ENCODE measurements around the gene CD52.

The CD52 gene, protein sequence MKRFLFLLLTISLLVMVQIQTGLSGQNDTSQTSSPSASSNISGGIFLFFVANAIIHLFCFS
- 44.8 to 430 (median 248) reads per million in 9 experiments for total RNA-seq

DNA sequence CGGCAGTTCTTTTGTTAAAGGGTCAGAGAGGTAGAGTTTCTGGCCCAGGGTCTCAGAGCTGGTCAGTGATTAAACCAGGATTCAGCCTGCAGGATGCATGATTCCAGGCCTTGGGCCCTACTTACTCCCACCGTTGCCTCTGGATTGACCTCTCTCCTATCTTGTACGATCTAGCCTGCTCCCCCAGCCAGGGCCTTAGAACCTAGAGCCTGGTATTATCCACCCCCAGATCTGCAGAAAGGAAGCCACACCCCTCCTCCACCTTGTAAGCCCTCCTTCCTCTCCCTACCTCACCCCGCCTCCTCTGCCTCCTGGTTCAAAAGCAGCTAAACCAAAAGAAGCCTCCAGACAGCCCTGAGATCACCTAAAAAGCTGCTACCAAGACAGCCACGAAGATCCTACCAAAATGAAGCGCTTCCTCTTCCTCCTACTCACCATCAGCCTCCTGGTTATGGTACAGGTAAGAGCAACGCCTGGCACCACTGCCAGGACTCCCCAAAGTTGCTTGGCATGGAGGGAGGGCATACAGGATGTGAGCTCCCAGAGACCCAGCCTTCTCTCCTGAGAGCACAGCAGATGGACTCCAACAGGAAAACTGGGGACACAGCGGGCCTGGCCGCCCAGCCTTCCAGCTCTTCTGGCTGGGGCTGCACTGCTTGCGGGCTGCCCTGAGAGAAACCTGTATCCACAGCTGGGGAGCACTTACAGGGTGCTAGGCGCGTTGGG lies at the start of gene CD52:
Gene CD52 (plus strand): TSS at position 347 of the 726 bp plus-strand sequence. CDS start 60 bp downstream, at position 407.
- ATAC-seq (replicated peaks) (peak; percentile 80), DNase-seq (peak; percentile 53 to 66 (median 56))
- Mint-ChIP-seq H3K4me3 (peak within 1 kb of the TSS; percentile 99 to 100), H3K27ac (peak within 1 kb of the TSS; percentile 86 to 95), H3K27me3 (no peaks in the 10 kb centered on the region), H3K36me3 (ENCODE audit: insufficient read depth) (peaks cover 47% of the 10 kb centered on the region), H3K4me1 (ENCODE audit: low read depth in 2 of 2) (peaks cover 61 to 78% of the 10 kb centered on the region in 2 donors), H3K9me3 (no peaks in the 10 kb centered on the region)

DNA sequence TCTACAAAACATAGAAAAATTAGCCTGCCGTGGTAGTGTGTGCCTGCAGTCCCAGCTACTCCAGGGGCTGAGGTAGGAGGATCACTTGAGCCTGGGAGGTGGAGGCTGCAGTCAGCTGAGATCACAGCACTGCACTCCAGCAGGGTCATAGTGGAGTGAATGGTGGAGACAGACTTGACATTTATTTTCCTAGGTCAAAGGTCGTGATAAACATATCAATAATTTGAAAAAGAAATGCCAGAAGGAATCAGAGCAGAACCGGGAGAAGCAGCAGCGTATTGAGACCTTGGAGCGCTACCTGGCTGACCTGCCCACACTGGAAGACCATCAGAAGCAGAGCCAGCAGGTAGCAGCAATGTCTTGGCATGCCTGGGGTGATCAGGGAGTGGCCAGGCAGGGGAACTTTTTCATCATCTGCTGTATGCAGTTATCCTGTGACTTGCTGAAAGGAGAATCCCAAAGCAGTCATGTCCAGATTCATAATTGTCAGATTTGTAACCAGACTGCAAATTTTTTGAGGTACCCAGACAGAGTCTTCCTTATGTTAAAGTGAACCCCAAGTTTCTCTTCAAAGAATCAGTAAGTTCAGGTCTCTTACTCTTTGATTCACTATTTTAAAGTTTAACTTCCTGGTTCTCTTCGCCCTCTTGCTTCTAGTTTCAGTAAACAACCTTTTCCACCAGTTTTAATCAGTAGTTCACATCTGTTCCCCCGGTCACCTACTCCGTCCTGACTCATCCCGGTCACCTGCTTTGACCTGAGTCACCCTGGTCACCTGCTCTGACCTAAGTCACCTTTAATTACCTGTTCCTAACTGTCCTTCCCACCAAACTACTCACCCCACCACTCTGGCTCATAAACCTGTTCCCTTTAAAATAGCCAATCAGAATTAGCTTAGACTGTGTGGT lies 49.2 kb upstream of the CD52 start:
- peaks cover 0 to 7% of the 10 kb centered on the region in 2 donors for H3K9me3 Mint-ChIP-seq
- ATAC-seq (replicated peaks) = no peak
- H3K4me3 Mint-ChIP-seq = no peak overlapping the region
- peak overlapping the region in 1 of 2 donors; percentile 44 for H3K27ac Mint-ChIP-seq
- no peaks in the 10 kb centered on the region for H3K27me3 Mint-ChIP-seq
- DNase-seq = no peak
- H3K36me3 Mint-ChIP-seq (ENCODE audit: insufficient read depth) = peaks cover 22% of the 10 kb centered on the region
- H3K4me1 Mint-ChIP-seq (ENCODE audit: low read depth in 2 of 2) = no peaks in the 10 kb centered on the region

DNA sequence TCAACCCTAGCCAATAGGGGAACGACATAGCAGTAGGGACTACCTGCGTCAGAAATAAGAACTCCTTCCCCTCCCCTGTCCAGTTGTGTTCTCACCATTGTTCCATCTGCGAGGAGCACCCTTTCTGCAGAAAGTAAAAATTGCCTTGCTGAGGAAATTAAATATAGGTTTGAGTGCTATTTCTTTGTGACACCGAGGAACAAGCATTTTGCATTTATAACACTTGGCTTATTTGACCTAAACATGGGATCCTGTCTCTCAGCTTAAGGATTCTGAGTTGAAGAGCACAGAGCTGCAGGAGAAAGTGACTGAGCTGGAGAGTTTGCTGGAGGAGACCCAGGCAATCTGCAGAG lies 48.6 kb upstream of the CD52 start:
- no peak overlapping the region for H3K27ac Mint-ChIP-seq
- DNase-seq = no peak
- peaks cover 0 to 7% of the 10 kb centered on the region in 2 donors for H3K9me3 Mint-ChIP-seq
- ATAC-seq (replicated peaks) = no peak
- no peak overlapping the region for H3K4me3 Mint-ChIP-seq
- no peaks in the 10 kb centered on the region for H3K27me3 Mint-ChIP-seq
- peaks cover 0 to under 1% of the 10 kb centered on the region in 2 donors for H3K4me1 Mint-ChIP-seq (ENCODE audit: low read depth in 2 of 2)
- peaks cover 16% of the 10 kb centered on the region for H3K36me3 Mint-ChIP-seq (ENCODE audit: insufficient read depth)

DNA sequence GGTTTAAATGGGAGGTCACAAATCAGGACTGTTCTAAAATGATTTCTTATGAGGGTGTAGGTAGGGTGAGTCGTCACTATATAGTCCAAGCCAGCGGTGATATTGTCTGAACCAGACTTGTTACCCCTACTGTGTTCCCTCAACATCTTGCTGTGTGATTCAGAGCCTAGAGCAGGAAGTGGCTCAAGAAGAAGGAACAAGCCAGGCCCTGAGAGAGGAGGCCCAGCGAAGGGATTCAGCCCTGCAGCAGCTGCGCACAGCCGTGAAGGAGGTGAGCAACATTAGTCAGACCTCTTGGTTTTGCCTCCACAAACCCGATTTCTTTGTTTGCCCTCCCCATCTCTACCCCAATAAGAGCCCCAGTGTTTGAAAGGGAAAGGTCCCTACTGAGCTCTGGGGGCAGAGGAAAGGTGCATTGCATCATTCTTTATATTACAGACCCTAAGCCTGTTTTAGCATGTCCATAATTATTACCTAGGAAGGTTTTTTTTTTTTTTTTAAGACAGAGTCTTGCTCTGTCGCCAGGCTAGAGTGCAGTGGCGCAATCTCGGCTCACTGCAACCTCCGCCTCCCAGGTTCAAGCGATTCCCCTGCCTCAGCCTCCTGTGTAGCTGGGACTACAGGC lies 42.8 kb upstream of the CD52 start:
- H3K27me3 Mint-ChIP-seq = no peaks in the 10 kb centered on the region
- no peaks in the 10 kb centered on the region for H3K9me3 Mint-ChIP-seq
- no peak overlapping the region for H3K4me3 Mint-ChIP-seq
- peak overlapping the region in 1 of 2 donors; percentile 19 for H3K27ac Mint-ChIP-seq
- peaks cover 15% of the 10 kb centered on the region for H3K36me3 Mint-ChIP-seq (ENCODE audit: insufficient read depth)
- H3K4me1 Mint-ChIP-seq (ENCODE audit: low read depth in 2 of 2) = peaks cover 42 to 44% of the 10 kb centered on the region in 2 donors
- ATAC-seq (replicated peaks) = no peak
- no peak for DNase-seq

DNA sequence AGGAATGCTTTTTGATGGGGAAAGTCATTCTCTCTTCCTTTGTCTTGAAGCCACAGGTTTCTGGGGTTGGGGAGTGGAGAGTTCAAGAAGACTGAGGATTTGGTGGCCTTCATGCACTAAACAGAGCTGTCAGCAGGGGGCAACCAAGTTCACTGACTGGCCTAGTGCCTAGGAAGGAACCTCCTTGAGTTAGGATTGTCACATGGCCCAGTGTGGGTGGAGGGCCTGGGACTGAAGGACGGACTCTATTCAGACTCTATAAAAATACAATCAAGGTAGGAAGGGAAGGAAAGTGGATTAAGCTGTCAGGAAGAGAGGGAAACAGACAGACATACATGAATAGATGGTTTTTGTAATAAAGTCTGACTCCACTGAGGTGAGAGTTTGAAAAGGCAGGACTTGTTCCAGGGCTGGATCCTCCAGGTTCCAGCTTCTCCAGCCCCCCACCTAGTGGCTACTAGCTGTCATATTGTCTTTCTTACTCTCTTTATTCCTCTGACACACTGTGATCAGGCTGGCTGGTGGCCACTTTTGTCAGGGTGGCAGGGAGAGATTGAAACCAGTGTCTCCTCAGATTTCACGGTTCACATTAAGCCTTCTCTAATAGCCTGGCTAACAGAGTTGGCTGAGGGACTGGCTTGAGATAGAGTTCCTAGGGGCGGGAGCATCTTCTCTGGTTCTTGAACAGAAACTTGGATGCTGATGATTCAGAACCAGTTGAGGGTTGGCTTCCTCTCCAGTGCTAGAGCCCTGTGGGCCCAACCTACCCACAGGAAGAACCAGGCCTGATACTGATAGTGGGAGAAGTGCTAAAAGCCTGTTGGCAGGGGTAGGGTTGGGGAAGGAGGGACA lies 42.0 kb upstream of the CD52 start:
- Mint-ChIP-seq H3K27me3 (no peaks in the 10 kb centered on the region), H3K27ac (peak overlapping the region; percentile 39 to 94), H3K9me3 (no peaks in the 10 kb centered on the region), H3K36me3 (ENCODE audit: insufficient read depth) (peaks cover 20% of the 10 kb centered on the region), H3K4me1 (ENCODE audit: low read depth in 2 of 2) (peaks cover 46 to 48% of the 10 kb centered on the region in 2 donors), H3K4me3 (peak overlapping the region; percentile 46 to 60)
- ATAC-seq (replicated peaks) (peak; percentile 75), DNase-seq (peak; percentile 62 to 82 (median 62))

DNA sequence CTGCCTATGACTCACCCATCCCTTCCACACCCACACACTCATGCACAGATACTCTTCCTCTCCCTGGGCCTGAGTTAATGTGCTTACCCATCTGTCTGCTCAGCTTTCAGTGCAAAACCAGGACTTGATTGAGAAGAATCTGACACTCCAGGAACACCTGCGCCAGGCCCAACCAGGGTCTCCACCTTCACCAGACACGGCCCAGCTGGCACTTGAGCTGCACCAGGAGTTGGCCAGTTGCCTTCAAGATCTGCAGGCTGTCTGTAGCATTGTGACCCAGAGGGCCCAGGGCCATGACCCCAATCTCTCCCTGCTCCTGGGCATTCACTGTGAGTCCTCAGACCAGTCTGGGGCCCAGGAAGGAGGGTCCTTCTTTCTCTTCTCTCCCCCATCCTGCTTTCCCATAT lies 41.3 kb upstream of the CD52 start:
- Mint-ChIP-seq H3K36me3 (ENCODE audit: insufficient read depth) (peaks cover 22% of the 10 kb centered on the region), H3K4me3 (peak overlapping the region; percentile 46 to 60), H3K27me3 (no peaks in the 10 kb centered on the region), H3K27ac (peak overlapping the region; percentile 39 to 94), H3K9me3 (no peaks in the 10 kb centered on the region), H3K4me1 (ENCODE audit: low read depth in 2 of 2) (peaks cover 52 to 54% of the 10 kb centered on the region in 2 donors)
- DNase-seq (no peak), ATAC-seq (replicated peaks) (no peak)

DNA sequence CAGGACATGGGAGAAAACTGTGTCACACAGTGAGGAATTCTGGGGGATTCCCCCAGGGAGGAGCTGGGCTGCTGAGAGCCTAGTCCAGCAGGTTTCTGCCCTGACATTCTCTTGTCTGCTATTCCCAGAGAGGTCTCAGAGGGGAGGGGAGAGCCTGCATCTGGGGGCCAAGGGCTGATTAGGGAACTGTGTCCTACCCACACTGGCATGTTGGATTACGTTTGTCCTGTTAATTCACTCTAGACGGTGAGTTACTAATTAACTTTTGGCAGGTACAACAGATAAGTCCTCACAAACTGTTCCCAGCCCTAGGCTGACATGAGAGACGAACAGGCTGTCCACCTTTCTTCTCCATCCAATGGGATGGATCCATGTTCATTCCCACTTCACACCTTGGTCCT lies 40.5 kb upstream of the CD52 start:
- peak overlapping the region; percentile 86 to 94 for H3K27ac Mint-ChIP-seq
- H3K9me3 Mint-ChIP-seq = no peaks in the 10 kb centered on the region
- peaks cover 29% of the 10 kb centered on the region for H3K36me3 Mint-ChIP-seq (ENCODE audit: insufficient read depth)
- H3K27me3 Mint-ChIP-seq = no peaks in the 10 kb centered on the region
- no peak for DNase-seq
- ATAC-seq (replicated peaks) = no peak
- H3K4me3 Mint-ChIP-seq = peak overlapping the region; percentile 46 to 90
- H3K4me1 Mint-ChIP-seq (ENCODE audit: low read depth in 2 of 2) = peaks cover 57 to 60% of the 10 kb centered on the region in 2 donors

DNA sequence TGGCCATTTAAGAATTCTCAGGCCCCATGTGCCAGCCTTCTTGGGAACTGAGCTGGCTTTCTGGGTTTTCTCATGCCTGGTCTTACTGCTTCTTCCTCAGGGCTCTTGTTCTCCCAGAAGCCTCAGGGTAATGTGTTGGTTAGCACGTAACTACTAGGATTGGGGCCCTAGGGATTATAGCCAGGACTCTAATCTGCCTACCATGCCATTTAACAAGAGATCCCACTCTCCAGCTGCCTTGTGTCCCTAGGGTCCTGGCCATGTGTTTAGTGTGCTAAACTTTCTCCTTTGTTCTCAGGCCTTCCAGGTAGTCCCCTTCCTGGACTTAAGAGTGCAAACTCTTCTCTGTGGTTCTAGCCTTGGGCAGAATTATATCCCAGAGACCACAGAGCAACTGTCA lies 40.0 kb upstream of the CD52 start:
- H3K4me3 Mint-ChIP-seq = peak overlapping the region; percentile 44 to 90
- ATAC-seq (replicated peaks) (no peak), DNase-seq (no peak)
- peaks cover 29% of the 10 kb centered on the region for H3K36me3 Mint-ChIP-seq (ENCODE audit: insufficient read depth)
- H3K4me1 Mint-ChIP-seq (ENCODE audit: low read depth in 2 of 2) = peaks cover 62 to 64% of the 10 kb centered on the region in 2 donors
- no peaks in the 10 kb centered on the region for H3K27me3 Mint-ChIP-seq
- H3K27ac Mint-ChIP-seq = peak overlapping the region; percentile 86 to 94
- no peaks in the 10 kb centered on the region for H3K9me3 Mint-ChIP-seq

DNA sequence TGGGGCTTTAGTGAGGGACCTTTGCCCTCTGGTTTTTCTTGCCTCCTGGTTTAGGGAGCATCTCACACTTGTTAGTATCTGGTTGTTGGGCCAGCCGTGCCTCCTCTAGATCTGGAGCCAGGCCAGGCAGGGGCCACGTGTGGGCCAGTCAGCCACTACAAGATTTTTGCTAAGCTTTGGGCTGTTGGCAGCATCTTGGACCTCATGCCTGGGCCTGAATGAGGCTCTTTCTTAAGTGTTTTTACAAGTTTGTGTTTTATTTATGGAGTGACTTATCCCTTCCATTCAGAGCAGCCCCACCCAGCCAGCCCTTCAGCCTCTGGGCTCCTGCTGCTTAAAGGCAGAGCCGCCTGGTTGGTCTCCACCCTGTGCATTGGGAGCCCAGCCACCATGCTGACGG lies 39.5 kb upstream of the CD52 start:
- DNase-seq (no peak), ATAC-seq (replicated peaks) (no peak)
- peaks cover 68 to 70% of the 10 kb centered on the region in 2 donors for H3K4me1 Mint-ChIP-seq (ENCODE audit: low read depth in 2 of 2)
- peak overlapping the region; percentile 44 to 90 for H3K4me3 Mint-ChIP-seq
- peak overlapping the region; percentile 86 to 94 for H3K27ac Mint-ChIP-seq
- no peaks in the 10 kb centered on the region for H3K27me3 Mint-ChIP-seq
- peaks cover 33% of the 10 kb centered on the region for H3K36me3 Mint-ChIP-seq (ENCODE audit: insufficient read depth)
- H3K9me3 Mint-ChIP-seq = no peaks in the 10 kb centered on the region

DNA sequence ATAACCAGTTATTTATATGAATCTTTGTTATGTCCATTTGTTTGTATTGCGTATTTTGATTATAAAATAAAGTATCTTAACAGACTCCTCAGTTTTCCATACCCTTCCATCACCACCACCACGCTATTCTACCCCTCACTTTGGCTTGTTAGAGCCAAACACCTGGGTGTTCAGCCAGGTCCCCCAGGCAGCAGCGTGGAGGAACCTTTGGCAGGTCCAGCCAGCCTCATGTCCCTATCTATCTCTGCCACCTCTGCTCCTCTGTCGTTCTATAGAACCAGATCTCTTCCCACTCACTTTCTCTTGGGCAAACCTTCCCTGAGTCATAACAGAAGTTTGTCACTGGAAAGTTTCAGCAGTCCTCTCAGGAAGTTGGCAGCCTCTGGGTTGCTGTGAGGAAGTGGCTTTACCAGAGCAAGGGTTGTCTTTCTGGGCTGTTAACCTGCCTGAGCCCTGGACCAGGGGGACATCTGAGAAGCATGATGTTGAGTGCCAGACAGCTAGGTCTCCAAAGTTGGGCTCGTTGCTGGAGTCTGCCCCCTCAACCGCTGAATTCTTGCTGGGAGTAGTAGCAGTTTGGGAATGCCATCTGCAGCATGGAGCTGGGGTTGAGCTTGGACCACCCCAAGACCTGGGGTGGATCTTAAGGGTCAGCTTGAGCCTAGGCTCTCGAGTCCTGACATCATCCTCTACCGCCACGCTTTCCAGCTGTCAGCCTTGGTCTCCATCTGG lies 38.9 kb upstream of the CD52 start:
- no peak for DNase-seq
- Mint-ChIP-seq H3K27me3 (no peaks in the 10 kb centered on the region), H3K4me1 (ENCODE audit: low read depth in 2 of 2) (peaks cover 73 to 76% of the 10 kb centered on the region in 2 donors), H3K9me3 (no peaks in the 10 kb centered on the region), H3K4me3 (peak overlapping the region; percentile 90 to 96), H3K36me3 (ENCODE audit: insufficient read depth) (peaks cover 34% of the 10 kb centered on the region), H3K27ac (peak overlapping the region; percentile 86 to 94)
- no peak for ATAC-seq (replicated peaks)

DNA sequence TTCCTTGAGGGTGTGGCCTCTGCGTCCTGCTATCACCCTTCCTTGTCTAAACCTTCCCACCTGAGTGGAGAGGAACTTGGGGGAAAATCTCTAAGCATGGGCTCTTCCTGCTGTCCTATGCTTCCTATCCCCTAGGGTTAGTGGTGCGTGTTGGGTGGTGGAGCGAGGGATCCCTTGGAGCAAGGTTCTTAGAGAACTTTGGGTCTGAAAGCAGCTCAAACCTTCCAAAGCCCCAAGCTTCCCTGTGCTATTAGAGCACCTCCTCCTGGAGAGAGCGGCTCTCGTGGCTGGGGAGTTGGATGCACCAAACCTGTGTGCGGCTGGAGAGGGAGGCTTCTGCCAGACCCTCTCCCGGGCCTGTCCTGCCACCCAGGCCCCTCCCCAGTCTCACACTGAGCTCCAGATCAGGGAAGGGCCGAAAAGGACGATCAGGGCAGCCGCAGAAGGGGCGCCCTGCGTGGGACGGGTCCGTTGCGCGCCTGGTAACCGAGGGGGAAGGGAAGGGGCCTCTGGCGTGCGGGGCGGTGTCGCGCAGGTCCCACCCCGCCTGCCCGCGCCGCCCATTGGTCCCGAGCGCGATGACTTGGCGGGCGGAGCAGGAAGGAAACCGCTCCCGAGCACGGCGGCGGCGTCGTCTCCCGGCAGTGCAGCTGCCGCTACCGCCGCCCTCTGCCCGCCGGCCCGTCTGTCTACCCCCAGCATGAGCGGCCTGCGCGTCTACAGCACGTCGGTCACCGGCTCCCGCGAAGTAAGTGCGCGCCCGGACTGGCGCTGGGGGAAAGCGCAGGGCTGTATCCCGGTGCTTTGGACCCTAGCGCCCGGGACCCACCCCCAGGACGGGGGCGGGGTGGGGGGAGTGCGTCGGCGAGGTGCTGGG lies 38.1 kb upstream of the CD52 start, which contains the start of gene SH3BGRL3:
Gene SH3BGRL3 (plus strand): TSS at position 631 of the 877 bp plus-strand sequence. CDS start 70 bp downstream, at position 701.
- ATAC-seq (replicated peaks) (peak; percentile 52), DNase-seq (peak; percentile 68 to 77 (median 72))
- Mint-ChIP-seq H3K27ac (peak within 1 kb of the TSS; percentile 86 to 94), H3K4me3 (peak within 1 kb of the TSS; percentile 90 to 96), H3K4me1 (ENCODE audit: low read depth in 2 of 2) (peaks cover 80 to 81% of the 10 kb centered on the region in 2 donors), H3K9me3 (no peaks in the 10 kb centered on the region), H3K36me3 (ENCODE audit: insufficient read depth) (peaks cover 38% of the 10 kb centered on the region), H3K27me3 (no peaks in the 10 kb centered on the region)

All from effector memory CD8-positive, alpha-beta T cell (primary cell).